ENCODE data around the gene ASRGL1.
"Not testable (repeated sequence)": the region's sequence is repeated elsewhere in the genome, so short reads cannot be mapped to it uniquely, and the experiment has no call there.

Gene ASRGL1

DNA sequence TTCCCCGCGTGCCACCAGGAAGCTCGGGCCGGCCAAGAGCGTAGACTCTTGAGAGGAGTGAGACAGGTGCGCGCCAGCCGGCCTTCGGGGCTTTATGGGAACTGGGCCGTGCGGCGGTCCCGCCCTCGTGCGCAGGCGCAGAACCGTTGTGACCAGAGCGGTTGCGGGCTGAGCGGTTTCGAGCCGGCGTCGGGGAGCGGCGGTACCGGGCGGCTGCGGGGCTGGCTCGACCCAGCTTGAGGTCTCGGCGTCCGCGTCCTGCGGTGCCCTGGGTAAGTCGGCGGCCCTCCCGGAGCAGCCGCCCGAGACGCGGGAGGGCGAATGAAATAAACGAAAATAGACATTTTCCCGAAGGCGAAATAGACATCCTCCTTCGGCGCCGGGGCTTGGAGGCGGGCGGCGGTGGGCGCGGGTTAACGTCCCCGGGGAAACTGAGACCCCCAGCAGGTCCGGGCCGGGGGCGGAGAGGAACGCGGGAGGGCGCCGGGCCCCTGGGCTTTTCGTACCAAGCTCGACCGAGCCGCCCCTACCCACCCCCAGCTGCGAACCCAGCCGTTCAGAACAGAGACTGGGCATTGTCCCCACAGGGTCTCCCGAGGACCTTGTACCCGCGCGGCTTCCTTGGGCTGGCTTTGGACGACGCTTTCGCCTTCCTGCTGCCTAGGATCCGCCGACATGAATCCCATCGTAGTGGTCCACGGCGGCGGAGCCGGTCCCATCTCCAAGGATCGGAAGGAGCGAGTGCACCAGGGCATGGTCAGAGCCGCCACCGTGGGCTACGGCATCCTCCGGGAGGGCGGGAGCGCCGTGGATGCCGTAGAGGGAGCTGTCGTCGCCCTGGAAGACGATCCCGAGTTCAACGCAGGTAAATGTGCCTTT, at the start of gene ASRGL1:
Gene ASRGL1 (plus strand): TSS at position 146 of the 879 bp plus-strand sequence. CDS start 530 bp downstream, at position 676.
- DNase-seq (ENCODE audit: low read depth in 3 of 3) = peak; percentile 43 to 65 (median 62)

DNA sequence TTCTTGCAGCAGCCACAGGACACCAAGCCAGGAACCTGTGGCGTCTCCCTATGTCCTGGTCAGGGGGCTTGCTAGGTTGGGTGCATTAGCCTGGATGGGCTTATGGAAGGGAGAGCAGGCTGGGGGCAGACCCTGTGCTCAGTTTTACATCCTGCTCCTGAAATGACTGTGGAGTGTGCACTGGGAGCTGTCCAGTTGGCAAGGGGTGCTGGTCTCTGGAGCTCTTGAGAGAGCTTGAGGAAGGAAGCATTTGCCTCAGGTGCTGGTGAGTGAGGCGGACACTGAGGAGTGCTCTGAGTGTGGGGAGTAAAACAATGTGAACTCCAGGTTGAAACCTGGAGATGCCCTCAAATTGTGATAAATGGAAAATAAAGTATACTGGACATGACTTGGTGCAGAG, 41.7 kb upstream of the ASRGL1 start:
- no peak for DNase-seq (ENCODE audit: low read depth in 3 of 3)

DNA sequence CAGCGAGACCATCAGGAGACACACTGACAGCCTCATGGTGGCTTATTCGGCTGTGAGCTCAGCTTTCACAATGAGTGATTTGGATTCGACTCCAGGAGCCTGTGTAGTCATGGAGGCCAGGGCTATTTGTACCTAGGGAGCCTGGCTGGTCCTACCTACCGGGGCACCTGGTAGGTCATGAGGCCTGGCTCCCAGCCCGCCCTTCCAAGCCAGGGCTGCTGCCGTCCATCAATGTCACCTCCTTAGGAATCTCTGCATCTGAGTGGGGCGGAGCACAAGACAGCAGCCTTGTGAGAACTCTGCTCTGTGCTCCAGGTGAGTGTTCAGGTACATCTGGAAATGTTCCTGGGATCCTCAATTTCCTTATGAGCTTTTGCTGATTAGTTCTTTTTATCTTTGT, 38.3 kb upstream of the ASRGL1 start, which contains the start of gene SCGB1D4:
Gene SCGB1D4 (minus strand): TSS at position 101 of the 400 bp plus-strand sequence. CDS start 65 bp downstream, at position 36.
- DNase-seq (ENCODE audit: low read depth in 3 of 3) = no peak

DNA sequence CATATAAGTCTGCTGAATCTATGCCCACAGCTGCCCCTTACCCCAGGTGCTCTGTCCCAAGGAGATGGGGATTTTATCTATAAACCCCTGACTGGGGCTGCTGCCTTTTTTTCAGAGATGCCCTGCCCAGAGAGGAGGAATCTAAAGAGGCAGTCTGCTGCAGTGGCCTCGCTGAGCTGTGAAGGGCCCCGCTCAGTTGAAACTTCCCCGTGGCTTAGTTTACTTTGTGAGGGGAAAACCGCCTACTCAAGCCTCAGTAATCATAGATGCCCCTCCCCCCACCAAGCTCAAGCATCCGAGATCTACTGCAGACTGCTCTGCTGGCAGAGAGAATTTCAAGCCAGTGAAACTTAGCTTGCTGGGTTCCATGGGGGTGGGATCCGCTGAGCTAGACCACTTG, 31.0 kb upstream of the ASRGL1 start:
- no peak for DNase-seq (ENCODE audit: low read depth in 3 of 3)

DNA sequence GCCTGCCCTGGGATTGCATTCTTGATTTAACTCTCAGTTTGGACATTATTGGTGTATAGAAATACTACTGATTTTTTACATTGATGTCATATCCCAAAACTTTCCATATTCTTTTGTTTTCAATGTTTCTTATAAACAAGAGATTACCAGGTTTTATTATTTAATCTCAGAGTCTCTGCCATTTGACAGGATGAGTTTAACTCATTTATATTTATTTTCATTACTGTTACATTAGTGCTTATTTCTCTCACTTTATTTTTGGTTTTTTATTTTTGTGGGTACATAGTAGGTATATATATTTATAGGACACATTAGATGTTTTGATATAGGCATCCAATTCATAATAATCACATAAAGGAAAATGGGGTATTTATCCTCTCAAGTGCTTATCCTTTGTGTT, 29.3 kb upstream of the ASRGL1 start:
- DNase-seq (ENCODE audit: low read depth in 3 of 3) = no peak

DNA sequence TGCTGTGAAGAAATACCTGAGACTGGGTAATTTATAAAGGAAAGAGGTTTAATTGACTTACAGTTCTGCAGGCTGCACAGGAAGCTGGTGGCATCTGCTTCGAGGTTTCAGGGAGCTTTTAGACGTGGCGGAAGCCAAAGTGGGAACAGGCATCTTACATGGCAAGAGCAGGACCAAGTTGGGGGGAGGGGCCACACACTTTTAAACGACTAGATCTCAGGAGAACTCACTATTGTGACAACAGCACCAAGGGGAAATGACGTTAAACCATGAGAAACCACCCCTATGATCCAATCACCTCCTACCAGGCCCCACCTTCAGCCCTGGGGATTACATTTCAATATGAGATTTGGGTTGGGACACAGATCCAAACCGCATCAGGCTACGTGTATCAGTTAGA, 27.3 kb upstream of the ASRGL1 start:
- DNase-seq (ENCODE audit: low read depth in 3 of 3) = no peak

DNA sequence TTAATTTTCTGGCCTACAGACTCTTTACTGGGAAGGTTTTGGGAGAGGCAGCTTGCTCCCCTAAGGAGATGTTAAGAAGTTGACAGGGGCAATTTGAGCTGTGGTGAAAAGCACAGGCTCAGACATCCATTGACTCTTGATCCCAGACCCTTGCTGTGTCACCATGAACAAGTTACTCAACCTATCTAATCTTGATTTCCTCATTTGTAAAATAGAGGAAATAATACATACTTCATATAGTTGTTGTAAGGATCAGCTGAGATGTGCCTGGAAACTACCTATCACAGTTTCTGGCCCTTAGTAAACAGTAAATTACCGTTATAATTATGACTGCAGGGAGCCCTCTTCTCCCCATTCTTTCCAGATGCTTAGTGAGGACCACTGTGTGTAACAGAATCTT, 21.8 kb upstream of the ASRGL1 start:
- DNase-seq (ENCODE audit: low read depth in 3 of 3) = no peak

DNA sequence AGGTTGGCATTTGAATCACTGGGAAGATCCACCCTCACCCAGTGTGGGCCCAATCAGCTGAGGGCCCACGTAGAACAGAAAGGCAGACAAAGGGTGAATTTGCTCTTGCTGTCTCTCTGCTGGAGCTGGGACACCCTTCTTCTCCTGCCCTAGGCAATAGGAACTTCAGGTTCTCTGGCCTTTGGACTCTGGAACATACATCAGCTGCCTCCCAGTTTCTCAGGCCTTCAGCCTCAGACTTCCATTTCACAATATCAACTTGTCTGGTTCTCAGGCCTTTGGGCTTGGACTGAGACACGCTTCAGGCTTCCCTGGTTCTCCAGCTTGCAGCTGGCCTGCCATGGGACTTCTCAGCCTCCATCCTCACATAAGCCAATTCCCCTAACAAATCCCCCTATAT, 14.7 kb upstream of the ASRGL1 start:
- no peak for DNase-seq (ENCODE audit: low read depth in 3 of 3)

DNA sequence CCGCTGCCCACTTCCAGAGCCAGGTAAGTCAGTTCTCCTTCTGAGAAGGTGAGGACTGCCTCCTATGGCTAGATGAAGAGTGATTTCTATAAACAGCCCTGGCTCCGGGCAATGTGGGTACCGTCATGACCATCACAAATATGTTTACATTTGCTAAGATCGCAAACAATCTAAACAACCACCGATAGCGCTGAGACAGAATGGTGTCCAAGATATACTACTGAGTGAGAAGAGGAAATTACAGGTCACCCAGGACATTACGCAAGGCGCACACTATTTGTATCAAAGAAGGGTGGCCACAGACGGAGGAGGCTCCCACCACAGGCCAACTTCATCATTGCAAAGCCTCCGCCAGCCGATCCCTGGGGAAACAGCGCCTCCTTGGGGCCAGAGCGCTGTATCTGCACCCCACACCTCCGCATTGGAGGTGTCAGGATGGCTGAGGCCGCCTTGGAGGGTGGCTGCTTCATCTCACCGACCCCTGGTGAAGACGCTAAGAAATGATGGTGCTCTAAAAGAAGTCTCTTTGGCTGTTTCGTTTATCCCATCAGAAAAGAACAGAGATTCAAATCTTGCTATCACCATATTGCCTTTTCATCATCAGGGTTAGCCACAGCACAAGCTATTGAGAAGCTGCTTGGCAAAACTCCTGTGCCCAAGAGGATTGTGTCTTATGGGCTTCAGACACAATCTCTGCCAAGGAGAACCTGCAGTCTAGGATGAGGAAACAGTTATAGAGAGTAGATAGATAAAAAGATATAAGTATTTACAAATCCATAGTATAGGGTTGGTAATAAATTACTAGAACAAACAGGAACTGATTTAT, 12.3 kb upstream of the ASRGL1 start:
- DNase-seq (ENCODE audit: low read depth in 3 of 3) = peak; percentile 44 to 62 (median 53)

DNA sequence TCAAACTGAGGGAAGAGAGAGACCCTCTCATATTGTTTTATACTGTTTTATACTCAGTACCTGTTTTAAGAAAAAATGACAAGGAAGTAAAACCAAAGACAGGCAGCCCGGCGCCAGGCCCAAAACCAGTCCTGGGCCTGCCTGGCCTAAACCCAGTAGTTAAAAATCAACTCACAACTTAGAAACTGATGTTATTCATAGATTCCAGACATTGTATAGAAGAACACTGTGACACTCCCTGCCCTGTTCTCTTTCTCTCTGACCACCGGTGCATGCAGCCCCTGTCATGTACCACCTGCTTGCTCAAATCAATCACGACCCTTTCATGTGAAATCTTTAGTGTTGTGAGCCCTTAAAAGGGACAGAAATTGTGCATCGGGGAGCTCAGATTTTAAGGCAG, 11.5 kb upstream of the ASRGL1 start:
- not testable (repeated sequence) for DNase-seq (ENCODE audit: low read depth in 3 of 3)

DNA sequence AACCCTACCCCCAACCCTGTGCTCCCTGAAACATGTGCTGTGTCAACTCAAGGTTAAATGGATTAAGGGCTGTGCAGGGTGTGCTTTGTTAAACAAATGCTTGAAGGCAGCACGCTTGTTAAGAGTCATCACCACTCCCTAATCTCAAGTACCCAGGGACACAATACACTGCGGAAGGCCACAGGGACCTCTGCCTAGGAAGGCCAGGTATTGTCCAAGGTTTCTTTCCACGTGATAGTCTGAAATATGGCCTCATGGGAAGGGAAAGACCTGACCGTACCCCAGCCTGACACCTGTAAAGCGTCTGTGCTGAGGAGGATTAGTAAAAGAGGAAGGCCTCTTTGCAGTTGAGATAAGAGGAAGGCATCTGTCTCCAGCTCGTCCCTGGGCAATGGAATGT, 10.5 kb upstream of the ASRGL1 start:
- DNase-seq (ENCODE audit: low read depth in 3 of 3) = not testable (repeated sequence)

DNA sequence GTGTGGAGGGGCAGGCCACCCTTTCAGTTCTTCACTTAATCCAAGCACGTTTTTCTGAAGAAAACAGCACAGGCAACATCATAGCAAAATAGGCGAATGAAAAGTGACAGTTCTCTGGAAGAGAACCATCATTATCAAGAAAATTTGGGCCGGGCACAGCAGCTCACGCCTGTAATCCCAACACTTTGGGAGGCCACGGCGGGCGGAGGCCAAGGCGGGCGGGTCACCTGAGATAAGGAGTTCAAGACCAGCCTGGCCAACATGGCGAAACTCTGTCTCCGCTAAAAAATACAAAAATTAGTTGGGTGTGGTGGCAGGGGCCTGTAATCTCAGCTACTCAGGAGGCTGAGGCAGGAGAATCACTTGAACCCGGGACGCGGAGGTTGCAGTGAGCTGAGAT, 9.7 kb upstream of the ASRGL1 start:
- DNase-seq (ENCODE audit: low read depth in 3 of 3) = not testable (repeated sequence)

DNA sequence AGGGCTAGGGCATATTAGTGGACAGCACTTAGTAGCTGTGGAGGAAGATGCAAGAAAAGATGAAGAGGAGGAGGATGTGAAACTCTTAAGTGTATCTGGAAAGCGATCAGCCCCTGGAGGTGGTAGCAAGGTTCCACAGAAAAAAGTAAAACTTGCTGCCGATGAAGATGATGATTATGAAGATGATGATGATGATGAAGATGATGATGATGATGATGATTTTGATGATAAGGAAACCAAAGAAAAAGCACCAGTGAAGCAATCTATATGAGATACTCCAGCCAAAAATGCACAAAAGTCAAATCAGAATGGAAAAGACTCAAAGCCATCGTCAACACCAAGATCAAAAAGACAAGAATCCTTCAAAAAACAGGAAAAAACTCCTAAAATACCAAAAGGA, 6.0 kb upstream of the ASRGL1 start:
- not testable (repeated sequence) for DNase-seq (ENCODE audit: low read depth in 3 of 3)

DNA sequence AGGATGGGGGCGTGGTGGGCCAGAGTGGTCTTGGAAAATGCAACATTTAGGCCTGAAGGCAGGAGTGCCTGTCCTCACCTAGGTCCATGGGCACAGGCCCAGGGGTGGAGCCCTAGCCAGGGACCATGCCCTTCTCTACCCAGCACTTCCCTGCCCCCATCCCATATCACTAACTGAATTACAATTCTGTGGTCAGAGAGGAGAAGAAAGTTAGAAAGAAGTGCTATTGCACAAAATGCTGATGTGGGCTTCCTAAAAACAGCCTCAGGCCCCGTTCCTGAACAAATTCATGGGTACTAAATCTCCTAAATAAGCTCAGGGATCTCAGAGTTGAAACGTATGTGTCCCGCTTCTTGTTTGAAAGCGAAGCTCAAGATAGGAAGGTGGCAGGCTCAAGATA, 3.5 kb upstream of the ASRGL1 start:
- DNase-seq (ENCODE audit: low read depth in 3 of 3) = no peak

DNA sequence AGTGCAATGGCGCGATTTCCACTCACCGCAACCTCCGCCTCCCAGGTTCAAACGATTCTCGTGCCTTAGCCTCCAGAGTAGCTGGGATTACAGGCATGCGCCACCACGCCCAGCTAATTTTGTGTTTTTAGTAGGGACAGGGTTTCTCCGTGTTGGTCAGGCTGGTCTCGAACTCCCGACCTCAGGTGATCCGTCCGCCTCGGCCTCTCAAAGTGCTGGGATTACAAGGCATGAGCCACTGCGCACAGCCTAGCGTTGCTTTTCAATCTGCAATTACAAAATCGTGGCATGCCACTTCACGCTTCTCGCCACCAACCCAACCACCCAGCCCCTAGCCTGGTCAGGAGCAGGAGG, 322 bp upstream of the ASRGL1 start:
- not testable (repeated sequence) for DNase-seq (ENCODE audit: low read depth in 3 of 3)

DNA sequence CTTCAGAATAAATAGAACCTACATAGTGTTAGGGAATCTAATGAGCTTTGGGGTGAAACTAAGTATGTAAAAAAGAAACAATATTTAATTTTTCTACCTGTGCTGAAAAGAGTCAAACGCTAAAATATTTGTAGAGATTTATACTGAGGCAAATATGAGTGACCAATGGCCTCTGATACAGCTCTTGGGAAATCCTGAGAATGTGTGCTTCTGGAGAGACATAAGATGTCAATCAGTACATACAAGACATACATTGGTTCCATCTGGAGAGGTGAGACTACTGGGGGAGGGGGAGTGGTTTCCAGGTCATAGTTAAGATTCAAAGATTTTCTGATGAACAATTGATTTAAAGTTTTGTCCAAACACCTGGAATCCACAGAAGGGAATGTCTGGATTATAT, 970 bp downstream of the ASRGL1 start:
- no peak for DNase-seq (ENCODE audit: low read depth in 3 of 3)

DNA sequence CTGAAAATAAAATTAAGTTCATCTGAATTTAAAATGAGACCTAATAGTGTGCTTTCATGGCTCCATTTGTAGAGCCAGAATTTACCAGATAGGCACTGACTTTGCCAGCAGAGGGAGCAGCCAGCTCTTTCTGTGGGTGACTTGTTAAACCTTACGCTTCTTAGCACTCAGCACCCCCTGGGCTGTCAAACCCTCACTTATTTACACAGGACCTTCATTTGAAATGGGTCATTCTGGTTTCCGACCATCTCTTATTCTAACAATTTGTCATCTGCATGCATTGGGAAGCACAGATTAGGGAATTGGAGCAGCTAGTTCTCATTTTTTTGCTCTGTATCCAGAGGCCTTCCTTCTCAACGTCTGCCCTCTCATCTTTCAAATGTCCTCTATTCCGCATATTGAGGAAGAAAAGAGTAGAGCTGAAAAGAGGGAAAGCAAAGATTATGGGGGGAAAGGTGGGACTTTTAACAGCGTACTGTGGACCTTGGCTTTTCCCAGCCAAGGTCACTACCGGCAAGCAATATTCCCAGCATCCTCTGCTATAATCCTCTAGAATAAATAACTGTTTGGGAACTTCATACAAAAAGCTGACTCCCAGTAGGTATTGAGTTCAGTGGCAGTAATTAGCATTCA, 3.1 kb downstream of the ASRGL1 start:
- DNase-seq (ENCODE audit: low read depth in 3 of 3) = peak in 2 of 3 donors; percentile 31 to 37

DNA sequence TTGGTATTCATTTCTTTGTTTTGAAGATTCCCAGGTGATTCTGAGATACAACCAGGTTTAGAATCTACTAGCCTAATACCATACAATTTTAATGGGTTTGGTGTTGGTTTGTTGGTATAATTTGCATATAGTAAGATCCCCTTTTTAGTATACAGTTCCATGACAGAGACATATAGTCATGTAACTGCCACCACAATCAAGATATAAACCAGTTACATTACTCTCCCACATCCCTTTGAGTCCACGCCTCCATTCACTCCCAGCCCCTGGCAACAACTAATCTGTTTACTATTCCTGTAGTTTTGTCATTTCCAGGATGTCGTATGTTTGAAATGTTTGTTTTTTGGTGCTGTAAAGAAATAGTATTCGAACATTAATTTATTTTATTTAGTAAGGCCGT, 4.3 kb downstream of the ASRGL1 start:
- DNase-seq (ENCODE audit: low read depth in 3 of 3) = no peak

DNA sequence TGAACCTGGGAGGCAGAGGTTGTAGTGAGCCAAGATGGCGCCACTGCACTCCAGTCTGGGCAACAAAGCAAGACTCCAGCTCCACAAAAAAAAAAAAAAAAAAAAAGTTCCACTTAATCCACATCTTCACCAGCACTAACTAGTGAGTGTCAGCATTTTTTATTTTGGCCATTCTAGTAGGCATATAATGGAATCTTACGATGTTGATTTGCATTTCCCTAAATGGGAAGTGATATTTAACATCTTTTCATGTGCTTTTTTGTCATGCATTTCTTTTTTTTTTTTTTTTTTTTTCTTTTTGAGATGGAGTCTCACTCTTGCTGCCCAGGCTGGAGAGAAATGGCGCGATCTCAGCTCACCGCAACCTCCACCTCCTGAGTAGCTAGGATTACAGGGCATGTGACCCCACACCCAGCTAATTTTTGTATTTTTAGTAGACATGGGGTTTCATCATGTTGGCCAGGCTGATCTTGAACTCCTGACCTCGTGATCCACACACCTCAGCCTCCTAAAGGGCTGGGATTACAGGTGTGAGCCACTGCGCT, 6.5 kb downstream of the ASRGL1 start:
- not testable (repeated sequence) for DNase-seq (ENCODE audit: low read depth in 3 of 3)

DNA sequence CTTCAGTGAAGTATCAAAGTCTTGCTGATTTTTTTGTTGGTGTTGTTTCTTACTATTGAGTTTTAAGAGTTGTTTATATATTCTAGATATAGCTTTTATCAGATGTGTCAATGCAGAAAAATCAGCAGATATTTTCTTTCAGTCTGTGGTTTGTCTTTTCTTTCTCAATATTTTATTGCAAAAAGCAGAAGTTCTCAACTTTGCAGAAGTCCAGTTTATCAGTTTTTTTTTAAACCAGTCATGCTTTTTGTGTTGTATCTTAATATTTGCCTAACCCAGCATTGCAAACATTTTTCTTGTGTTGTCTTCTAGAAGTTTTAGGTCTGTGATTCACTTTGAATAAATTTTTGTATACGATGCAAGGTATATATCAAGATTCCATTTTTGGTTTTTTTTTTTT, 7.0 kb downstream of the ASRGL1 start:
- no peak for DNase-seq (ENCODE audit: low read depth in 3 of 3)

DNA sequence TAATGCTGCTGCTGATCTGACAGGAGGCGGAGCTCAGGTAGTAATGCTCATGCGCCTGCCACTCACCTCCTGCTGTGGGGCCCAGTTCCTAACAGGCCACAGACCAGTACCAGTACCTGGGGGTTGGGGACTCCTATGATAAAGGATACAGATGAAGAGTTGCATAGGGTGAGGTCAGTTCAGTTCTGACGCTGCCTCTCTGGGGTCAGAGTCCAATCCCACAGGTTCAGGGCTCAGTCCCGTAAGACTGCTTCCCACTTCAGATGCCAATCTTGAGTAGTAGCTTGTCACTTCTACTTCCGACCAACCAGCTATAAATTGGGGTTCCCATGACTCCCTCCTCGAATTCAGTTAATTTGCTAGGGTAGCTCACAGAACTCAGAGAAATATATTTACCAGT, 8.6 kb downstream of the ASRGL1 start:
- no peak for DNase-seq (ENCODE audit: low read depth in 3 of 3)
